Upper lobe of right lung (tissue), 1 donor: ENCODE measurements around the gene CNIH3. TPM values are rescaled to one million over a fixed set of nuclear protein-coding genes. Genes with fewer than 3 reads are reported as not detected.
"Not testable (repeated sequence)": the region's sequence is repeated elsewhere in the genome, so short reads cannot be mapped to it uniquely, and the experiment has no call there.

Experiments
- ATAC-seq: fragments of 200-7000 bp; cut with Tn5 transposase; one replicate; pipeline ENCODE4 v1.9.1; 2020; ENCODE audit warnings: mild to moderate bottlenecking, moderate library complexity
- DNase-seq: peaks from one replicate; pipeline ENCODE4 v3.0.0-alpha.2; 2020
- H3K27ac ChIP-seq: fragments of 200-600 bp; one replicate; pipeline ENCODE4 v1.8.0; 2022
- H3K27me3 ChIP-seq: fragments of 200-600 bp; one replicate; pipeline ENCODE4 v1.8.0; 2022; ENCODE audit warnings: mild to moderate bottlenecking
- H3K36me3 ChIP-seq: fragments of 200-600 bp; one replicate; pipeline ENCODE4 v1.8.0; 2022
- H3K4me1 ChIP-seq: fragments of 200-600 bp; one replicate; pipeline ENCODE4 v1.8.0; 2022
- H3K4me3 ChIP-seq: fragments of 200-600 bp; one replicate; pipeline ENCODE4 v1.8.0; 2022; ENCODE audit warnings: mild to moderate bottlenecking
- H3K9me3 ChIP-seq: fragments of 200-600 bp; one replicate; pipeline ENCODE4 v1.8.0; 2022
- CTCF ChIP-seq: fragments of 200-600 bp; IDR thresholded peaks from one replicate; pipeline ENCODE4 v1.8.0; 2022; ENCODE audit warnings: antibody characterized with exemption
- intact Hi-C: fragments of 100-400 bp; cut with DNase I; formaldehyde crosslinking; loops from one replicate; pipeline ENCODE4 v1.11.0; 2022
- long read RNA-seq: library from polyadenylated mRNA; unstranded; transcript quantifications from one replicate; pipeline ENCODE4 v2.0.0, GENCODE V29; 2021
- total RNA-seq: library from RNA; stranded (reverse); fragmentation: NEBNext Ultra II Directional; extraction: Animal tissue kit (Norgen Biotek cat#: 25700); gene quantifications from one replicate; pipeline ENCODE4 v1.2.1, GENCODE V29; 2021
- donor health status: DM: no; HTN: yes; CAD: no; lungs with severe emphysema.

Gene CNIH3
- total RNA-seq, result 4.8 TPM
- long read RNA-seq, partial matches to known transcripts, result 0 of 5 reads
- long read RNA-seq, other reads (novel, unspliced or antisense), result 3 of 5 reads

GRCh38 chr1:224615861-224616755, at the start of gene CNIH3:
Gene CNIH3, plus strand, starts transcription at chr1:224616317. Its CDS starts 858 bp downstream, at chr1:224617175.
- peaks cover 39% of the 10 kb centered on the region for H3K27me3 ChIP-seq
- no peaks in the 10 kb centered on the region for H3K36me3 ChIP-seq
- no peak for DNase-seq
- TF ChIP-seq CTCF, result no peak
- intact Hi-C loops, result no loop called here
- no peak within 1 kb of the TSS for H3K27ac ChIP-seq
- peak; percentile 68 for ATAC-seq
- H3K4me1 ChIP-seq, result peaks cover 19% of the 10 kb centered on the region
- H3K9me3 ChIP-seq, result no peaks in the 10 kb centered on the region
- peak within 1 kb of the TSS; percentile 46 for H3K4me3 ChIP-seq

GRCh38 chr1:224566492-224566891, 49.6 kb upstream of the CNIH3 start:
- H3K27ac ChIP-seq, ATAC-seq, DNase-seq, H3K27me3 ChIP-seq, H3K36me3 ChIP-seq, H3K4me3 ChIP-seq, intact Hi-C loops, H3K9me3 ChIP-seq, H3K4me1 ChIP-seq: not testable (repeated sequence)

- ATAC-seq (no peak), DNase-seq (no peak)
- H3K9me3 ChIP-seq, result no peaks in the 10 kb centered on the region
- intact Hi-C loops, result no loop called here
- H3K27me3 ChIP-seq, result no peaks in the 10 kb centered on the region
- no peaks in the 10 kb centered on the region for H3K4me1 ChIP-seq
- no peak overlapping the region for H3K27ac ChIP-seq
- H3K36me3 ChIP-seq, result no peaks in the 10 kb centered on the region
- no peak for TF ChIP-seq CTCF
- no peak overlapping the region for H3K4me3 ChIP-seq
Observed at GRCh38 chr1:224569276-224569675, 46.8 kb upstream of the CNIH3 start.

- intact Hi-C loops, DNase-seq, H3K9me3 ChIP-seq, H3K4me3 ChIP-seq, H3K36me3 ChIP-seq, H3K27me3 ChIP-seq, H3K27ac ChIP-seq, H3K4me1 ChIP-seq: not testable (repeated sequence)
- ATAC-seq, result peak; percentile 57
Observed at GRCh38 chr1:224571975-224572374, 44.1 kb upstream of the CNIH3 start.

- DNase-seq (no peak), ATAC-seq (no peak)
- H3K4me1 ChIP-seq, result no peaks in the 10 kb centered on the region
- intact Hi-C loops, result no loop called here
- no peak overlapping the region for H3K4me3 ChIP-seq
- no peaks in the 10 kb centered on the region for H3K36me3 ChIP-seq
- no peak for TF ChIP-seq CTCF
- no peak overlapping the region for H3K27ac ChIP-seq
- no peaks in the 10 kb centered on the region for H3K9me3 ChIP-seq
- H3K27me3 ChIP-seq, result no peaks in the 10 kb centered on the region
Observed at GRCh38 chr1:224579526-224579925, 36.6 kb upstream of the CNIH3 start.

- Histone ChIP-seq H3K4me1 (no peaks in the 10 kb centered on the region), H3K9me3 (no peaks in the 10 kb centered on the region), H3K36me3 (no peaks in the 10 kb centered on the region), H3K4me3 (no peak overlapping the region), H3K27me3 (no peaks in the 10 kb centered on the region), H3K27ac (no peak overlapping the region)
- intact Hi-C loops, result no loop called here
- TF ChIP-seq CTCF, result no peak
- no peak for DNase-seq
- ATAC-seq, result no peak
Observed at GRCh38 chr1:224580006-224580405, 36.1 kb upstream of the CNIH3 start.
